Caki2 (cell line): Measurements from ENCODE around the gene ABR. TPM values are rescaled to one million over a fixed set of nuclear protein-coding genes. Genes with fewer than 3 reads are reported as not detected.
"Not testable (repeated sequence)": the region's sequence is repeated elsewhere in the genome, so short reads cannot be mapped to it uniquely, and the experiment has no call there.

Experiments
- DNase-seq: peaks from one replicate; pipeline ENCODE4 v3.0.0-alpha.2; 2015; ENCODE audit warnings: low read depth
- in situ Hi-C: cut with HindIII; loops from 2 replicates; pipeline ENCODE4 v1.10.0; 2016; ENCODE audit warnings: low sequenced_read_pairs, low pct_unique_long_range_greater_than_20kb, mixed read lengths
- total RNA-seq: library from RNA; depleted of rRNA; stranded (reverse); fragments of >200 nt; shearing (Covaris generic); gene quantifications from 2 replicates; pipeline ENCODE4 v1.2.3, GENCODE V29; 2014; ENCODE audit warnings: low replicate concordance

The ABR gene
- total RNA-seq, 1 experiment from 2014 or later: 37.4 TPM

- in situ Hi-C loops: not testable (repeated sequence)
These were observed 51.3 kb downstream of the ABR start for GRCh38 chr17:1128463-1128862.

DNA sequence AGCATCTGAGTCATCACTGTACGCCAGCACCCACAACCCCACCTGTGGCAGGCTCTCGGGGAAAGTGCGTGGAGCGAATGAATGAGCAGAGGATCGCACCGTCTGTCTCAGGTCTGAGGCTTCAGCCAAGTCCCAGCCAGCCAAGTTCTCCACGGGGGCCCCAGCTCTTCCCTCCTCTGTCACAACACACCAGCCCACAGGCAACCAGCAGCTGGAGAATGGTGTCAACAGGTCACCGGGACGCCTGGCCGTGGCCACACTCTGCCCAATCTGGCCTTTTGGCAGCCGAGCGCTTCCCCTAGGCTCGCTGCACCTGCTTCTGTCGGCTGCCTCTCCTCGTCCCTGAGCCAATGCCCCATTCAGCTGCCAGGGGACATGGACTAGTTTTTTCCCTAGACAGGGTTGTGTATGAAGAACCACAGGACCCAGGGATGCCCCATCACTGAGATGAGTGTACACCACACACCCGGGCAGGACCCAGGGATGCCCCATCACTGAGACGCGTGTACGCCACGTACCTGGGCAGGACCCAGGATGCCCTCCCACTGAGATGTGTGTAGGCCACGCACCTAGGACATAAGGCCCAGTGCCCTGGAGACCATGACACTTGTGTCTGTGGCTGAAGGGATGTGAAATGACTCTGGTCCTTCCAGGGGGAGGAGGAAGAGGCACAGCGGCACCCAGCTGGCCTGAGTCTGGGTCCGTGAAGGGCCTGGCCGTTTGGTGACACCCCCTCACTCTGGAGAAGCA is 52.8 kb downstream of the ABR start:
- in situ Hi-C loops: no loop called here
- no peak for DNase-seq

More at GRCh38 chr17:1128463-1128862, 51.3 kb downstream of the ABR start:
- DNase-seq: not testable (repeated sequence)

GRCh38 chr17:1126250-1126797 is 53.5 kb downstream of the ABR start:
- no peak for DNase-seq
- in situ Hi-C loops: no loop called here

DNA sequence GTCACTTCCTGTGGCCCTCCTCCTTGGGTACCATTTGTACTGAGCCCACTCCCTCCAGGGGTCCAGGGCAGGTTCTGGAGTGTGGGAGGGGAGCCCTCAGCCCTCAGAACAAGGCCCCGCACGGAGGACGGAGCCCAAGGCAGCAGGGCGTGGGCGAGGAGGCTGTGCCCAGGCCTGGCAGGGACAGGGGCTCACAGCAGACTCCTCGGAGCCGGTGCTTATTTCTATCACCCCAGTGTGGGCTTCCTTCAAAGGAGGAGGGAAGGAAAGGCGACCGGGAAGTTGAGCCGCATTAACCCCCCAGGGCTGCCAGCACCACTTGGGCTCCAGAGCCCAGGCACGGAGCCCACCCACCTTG is 54.0 kb downstream of the ABR start:
- in situ Hi-C loops: no loop called here
- no peak for DNase-seq

DNA sequence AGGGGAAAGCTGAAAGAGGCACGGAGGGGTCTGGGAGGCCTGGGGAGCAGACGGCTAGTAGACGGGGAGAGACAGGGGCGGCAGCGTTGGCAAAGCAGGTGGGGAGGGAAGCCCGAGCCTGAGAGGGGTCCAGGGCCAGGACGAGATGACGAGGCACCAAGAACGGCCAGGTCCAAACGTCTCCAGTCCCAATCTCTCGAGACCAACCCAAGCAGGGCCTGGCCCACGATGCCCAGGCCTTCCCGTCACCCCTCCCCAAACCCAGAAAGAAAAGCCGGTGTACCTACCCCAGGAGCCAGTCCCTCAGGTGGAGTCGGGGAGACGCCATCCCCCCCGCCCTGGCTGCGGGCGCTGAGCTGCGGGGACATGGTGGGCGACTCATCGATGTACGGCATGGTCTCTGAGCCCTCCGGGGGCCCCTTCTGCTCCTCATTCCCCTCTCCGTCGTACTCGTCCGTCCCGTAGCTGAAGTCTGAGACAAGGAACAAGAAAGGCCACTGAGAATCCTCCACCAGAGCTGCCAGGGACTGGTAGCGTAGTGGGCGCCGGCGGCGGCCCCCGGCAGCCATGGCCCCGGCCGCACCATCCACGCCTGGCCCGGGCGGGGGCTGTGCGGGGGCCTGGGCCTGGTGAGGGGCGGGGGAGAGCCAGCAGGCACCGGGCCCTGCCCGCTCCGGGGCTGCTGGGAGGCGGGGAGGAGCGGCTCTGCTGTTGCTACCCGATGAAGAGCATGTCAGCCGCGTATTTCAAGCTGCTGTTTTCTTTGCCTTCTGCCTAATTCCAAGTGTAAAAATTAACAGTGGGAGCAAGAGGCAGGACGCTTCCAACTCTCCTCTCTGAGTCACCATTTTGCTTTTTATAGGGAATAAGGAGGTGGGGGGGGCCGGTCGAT is 54.6 kb downstream of the ABR start:
- in situ Hi-C loops: no loop called here
- no peak for DNase-seq

- in situ Hi-C loops: no loop called here
- no peak for DNase-seq
These were observed 55.7 kb downstream of the ABR start for GRCh38 chr17:1123921-1124715.

- no peak for DNase-seq
- in situ Hi-C loops: no loop called here
These were observed 56.4 kb downstream of the ABR start for GRCh38 chr17:1123393-1123831.

GRCh38 chr17:1122533-1123392 is 57.0 kb downstream of the ABR start:
- DNase-seq: peak; percentile 73
- in situ Hi-C loops: no loop called here

GRCh38 chr17:1121442-1121817 is 58.4 kb downstream of the ABR start:
- in situ Hi-C loops, DNase-seq: not testable (repeated sequence)

DNA sequence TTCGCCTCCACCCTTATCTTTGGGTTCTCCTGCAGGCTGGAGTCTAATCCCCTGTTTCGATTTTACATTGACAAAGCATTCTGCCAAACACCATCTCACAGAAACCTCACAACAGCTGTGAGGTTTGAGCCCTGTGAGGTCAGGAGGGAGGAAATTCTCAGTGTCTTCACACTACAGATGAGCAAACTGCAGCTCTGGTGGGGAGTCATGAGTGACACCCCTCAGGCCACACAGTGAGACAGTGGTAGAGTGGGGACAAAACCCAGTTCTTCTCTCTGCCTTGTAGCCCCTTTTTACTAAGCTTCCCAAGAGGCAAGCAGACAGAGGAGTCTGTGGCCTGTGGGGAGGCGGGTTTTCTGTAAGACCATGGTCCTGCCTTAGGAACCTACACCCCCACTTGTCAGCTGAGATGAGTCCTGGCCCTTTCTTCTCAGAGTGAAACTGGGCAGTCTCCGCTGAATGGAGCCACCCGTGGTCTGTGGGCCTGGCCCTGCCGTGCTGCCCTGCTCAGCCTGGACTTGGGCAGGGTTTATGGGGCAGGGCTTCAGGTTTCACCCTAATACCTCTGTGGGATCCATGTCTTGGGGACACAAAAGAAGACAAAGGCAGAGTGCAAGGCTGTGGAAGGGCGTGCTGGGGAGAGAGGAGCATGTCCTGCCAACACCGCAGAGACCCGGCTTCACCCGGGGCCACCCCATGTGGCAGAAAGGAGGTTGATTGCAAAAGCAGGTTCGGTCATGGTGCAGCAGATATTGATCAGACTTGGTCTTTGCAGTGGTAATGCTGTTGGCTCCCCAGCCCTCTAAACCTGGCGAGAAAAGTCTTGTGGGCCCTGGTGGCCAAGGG is 59.0 kb downstream of the ABR start:
- no peak for DNase-seq
- in situ Hi-C loops: no loop called here

DNA sequence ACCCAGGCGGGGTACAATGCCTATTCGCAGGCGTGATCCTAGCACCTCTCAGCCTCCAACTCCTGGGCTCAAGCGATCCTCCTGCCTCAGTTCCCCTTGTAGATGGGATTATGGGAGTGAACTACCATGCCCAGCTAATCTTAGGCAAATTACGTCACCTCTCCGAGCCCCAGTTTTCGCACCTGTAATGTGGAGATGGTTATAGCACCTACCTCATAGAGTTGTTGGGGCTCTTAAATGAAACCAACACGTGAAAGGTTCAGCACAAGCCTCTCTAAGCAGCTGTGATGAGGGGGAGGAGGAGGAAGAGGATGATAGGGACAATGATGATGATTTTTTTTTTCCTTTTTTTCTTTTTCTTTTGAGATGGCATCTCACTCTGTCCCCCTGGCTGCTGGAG is 59.9 kb downstream of the ABR start:
- DNase-seq: no peak
- in situ Hi-C loops: no loop called here

GRCh38 chr17:1116602-1117001 is 63.2 kb downstream of the ABR start:
- in situ Hi-C loops: no loop called here
- no peak for DNase-seq

- DNase-seq: no peak
- in situ Hi-C loops: no loop called here
These were observed 66.9 kb downstream of the ABR start for GRCh38 chr17:1112875-1113274.

GRCh38 chr17:1111599-1112443 is 68.0 kb downstream of the ABR start:
- no peak for DNase-seq
- in situ Hi-C loops: no loop called here

- in situ Hi-C loops: no loop called here
- DNase-seq: peak; percentile 92
These were observed 68.8 kb downstream of the ABR start for GRCh38 chr17:1110862-1111598.

DNA sequence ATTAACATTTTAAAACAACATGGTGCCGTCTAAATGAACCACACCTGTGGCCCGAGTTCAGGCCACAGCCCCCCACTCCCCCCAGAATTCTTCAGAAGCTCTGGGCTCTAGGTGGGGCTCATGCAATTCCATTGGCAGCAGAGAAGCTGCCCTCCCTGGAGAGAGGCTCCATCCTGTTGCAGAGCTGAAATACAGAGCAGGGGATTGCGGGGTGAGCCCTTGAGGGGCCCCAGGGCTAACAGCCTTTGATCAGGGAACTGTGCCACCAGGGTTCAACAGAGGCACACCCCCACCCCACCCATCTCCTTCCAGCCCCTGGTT is 69.3 kb downstream of the ABR start:
- in situ Hi-C loops: no loop called here
- peak; percentile 85 for DNase-seq
